ENCODE results near the gene EIF2AK2.

EIF2AK2 gene

DNA sequence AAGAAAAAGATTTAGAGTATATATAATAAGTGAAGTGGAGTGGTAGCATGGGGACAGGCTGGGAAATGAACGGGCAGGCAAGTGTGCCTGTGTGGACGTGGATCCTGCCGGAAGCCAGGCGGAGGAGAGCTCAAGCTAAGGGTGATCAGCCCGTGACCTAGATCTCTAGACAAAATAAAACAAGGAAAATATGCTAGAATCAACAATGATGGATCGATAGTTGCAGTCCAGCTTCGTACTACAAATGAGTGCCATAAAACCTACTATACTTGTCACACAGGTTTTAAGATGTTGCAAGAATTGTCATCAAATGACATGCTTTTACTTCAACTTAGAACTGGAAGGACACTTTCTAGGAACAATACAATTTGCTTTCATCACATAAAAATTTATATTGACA, 8.5 kb downstream of the EIF2AK2 start:
- no peaks in the 10 kb centered on the region for H3K4me1 Mint-ChIP-seq
- H3K27me3 Mint-ChIP-seq (ENCODE audit: low read depth, poor library complexity): peaks cover 2% of the 10 kb centered on the region
- H3K9me3 Mint-ChIP-seq: peaks cover 10% of the 10 kb centered on the region
- H3K36me3 Mint-ChIP-seq (ENCODE audit: low read depth): peaks cover 55% of the 10 kb centered on the region
- TF ChIP-seq, protein P1, sequence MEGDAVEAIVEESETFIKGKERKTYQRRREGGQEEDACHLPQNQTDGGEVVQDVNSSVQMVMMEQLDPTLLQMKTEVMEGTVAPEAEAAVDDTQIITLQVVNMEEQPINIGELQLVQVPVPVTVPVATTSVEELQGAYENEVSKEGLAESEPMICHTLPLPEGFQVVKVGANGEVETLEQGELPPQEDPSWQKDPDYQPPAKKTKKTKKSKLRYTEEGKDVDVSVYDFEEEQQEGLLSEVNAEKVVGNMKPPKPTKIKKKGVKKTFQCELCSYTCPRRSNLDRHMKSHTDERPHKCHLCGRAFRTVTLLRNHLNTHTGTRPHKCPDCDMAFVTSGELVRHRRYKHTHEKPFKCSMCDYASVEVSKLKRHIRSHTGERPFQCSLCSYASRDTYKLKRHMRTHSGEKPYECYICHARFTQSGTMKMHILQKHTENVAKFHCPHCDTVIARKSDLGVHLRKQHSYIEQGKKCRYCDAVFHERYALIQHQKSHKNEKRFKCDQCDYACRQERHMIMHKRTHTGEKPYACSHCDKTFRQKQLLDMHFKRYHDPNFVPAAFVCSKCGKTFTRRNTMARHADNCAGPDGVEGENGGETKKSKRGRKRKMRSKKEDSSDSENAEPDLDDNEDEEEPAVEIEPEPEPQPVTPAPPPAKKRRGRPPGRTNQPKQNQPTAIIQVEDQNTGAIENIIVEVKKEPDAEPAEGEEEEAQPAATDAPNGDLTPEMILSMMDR (IDR thresholded peaks at IDR 0.05): no peak
- no peak overlapping the region for H3K27ac Mint-ChIP-seq
- DNase-seq: no peak
- no peak overlapping the region for H3K4me3 Mint-ChIP-seq

DNA sequence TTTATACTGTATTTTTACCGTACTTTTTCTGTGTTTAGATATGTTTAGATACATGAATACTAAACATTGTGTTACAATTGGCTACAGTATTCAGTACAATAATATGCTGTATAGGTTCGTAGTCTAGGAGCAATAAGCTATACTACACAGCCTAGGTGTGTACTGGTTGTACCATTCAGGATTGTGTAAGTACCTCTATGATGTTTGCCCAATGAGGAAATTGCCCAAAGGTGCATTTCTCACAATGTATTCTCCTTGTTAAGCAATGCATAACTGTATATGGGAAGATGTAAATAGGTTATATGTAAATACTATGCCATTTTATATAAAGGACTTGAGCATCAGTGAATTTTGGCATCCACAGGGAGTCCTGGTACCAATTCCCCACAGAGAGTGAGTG, 10.7 kb downstream of the EIF2AK2 start:
- H3K27me3 Mint-ChIP-seq (ENCODE audit: low read depth, poor library complexity): peaks cover 2% of the 10 kb centered on the region
- H3K36me3 Mint-ChIP-seq (ENCODE audit: low read depth): peaks cover 42% of the 10 kb centered on the region
- H3K9me3 Mint-ChIP-seq: no peaks in the 10 kb centered on the region
- TF ChIP-seq, protein P1 (IDR thresholded peaks at IDR 0.05): no peak
- no peak overlapping the region for H3K4me3 Mint-ChIP-seq
- no peak overlapping the region for H3K27ac Mint-ChIP-seq
- no peak for DNase-seq
- H3K4me1 Mint-ChIP-seq: no peaks in the 10 kb centered on the region

DNA sequence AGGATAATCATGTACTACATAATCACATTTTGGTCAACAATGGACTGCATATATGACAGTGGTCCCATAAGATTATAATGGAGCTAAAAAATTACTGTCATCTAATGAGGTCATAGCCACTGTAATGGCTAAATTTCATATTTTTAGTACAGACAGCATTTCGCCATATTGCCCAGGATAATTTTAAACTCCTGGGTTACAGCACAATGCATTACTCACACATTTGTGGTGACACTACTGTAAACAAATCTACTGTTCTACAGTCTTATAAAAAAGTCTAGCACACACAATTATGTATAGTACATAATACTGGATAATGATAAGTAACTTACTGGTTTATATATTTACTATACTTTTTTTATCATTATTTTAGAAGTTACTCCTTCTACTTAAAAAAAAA, 12.8 kb downstream of the EIF2AK2 start:
- TF ChIP-seq, protein P1 (IDR thresholded peaks at IDR 0.05): no peak
- Mint-ChIP-seq H3K27me3 (ENCODE audit: low read depth, poor library complexity) (peaks cover 2% of the 10 kb centered on the region), H3K36me3 (ENCODE audit: low read depth) (peaks cover 54% of the 10 kb centered on the region), H3K4me1 (no peaks in the 10 kb centered on the region), H3K27ac (no peak overlapping the region), H3K9me3 (no peaks in the 10 kb centered on the region), H3K4me3 (no peak overlapping the region)
- DNase-seq: no peak

DNA sequence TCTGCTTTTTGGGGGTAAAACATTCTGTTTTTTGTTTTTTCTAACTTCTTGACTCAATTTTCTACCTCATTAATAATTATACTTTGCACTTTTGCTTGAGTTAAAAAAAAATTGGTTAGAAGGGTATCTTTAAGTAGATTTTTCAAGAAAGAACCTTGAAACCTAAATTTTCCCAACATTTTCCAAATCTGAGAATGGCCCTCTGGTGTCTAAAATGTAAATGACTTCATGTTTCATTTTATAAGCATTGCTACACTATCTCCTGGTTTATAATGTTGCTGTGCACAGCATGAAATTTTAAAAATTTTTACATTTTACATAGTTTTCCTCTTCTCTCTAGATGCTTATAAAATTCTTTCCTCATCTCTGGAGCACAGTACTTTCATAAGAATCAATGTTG, 14.2 kb downstream of the EIF2AK2 start:
- Mint-ChIP-seq H3K27me3 (ENCODE audit: low read depth, poor library complexity) (peaks cover 2% of the 10 kb centered on the region), H3K9me3 (no peaks in the 10 kb centered on the region), H3K27ac (no peak overlapping the region), H3K4me3 (no peak overlapping the region), H3K4me1 (no peaks in the 10 kb centered on the region), H3K36me3 (ENCODE audit: low read depth) (peaks cover 47% of the 10 kb centered on the region)
- no peak for DNase-seq
- TF ChIP-seq, protein P1 (IDR thresholded peaks at IDR 0.05): no peak

DNA sequence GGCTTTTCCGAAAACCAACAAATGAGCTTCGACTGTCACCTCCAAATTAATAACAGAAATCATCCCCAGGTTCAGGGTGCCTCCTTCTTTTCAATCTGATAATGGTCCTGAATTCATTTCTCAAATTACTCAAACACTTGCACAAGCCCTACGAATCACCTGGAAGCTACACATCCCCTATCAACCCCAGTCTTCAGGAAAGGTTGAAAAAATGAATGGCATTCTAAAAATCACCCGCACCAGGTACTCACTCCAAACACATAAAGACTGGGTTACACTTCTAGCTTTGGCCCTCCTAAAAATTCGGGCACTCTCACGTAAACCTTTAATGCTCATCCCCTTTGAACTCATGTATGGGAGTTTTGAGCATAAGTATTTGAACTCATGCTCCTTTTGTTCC, 23.9 kb downstream of the EIF2AK2 start:
- H3K36me3 Mint-ChIP-seq (ENCODE audit: low read depth): peaks cover 17% of the 10 kb centered on the region

DNA sequence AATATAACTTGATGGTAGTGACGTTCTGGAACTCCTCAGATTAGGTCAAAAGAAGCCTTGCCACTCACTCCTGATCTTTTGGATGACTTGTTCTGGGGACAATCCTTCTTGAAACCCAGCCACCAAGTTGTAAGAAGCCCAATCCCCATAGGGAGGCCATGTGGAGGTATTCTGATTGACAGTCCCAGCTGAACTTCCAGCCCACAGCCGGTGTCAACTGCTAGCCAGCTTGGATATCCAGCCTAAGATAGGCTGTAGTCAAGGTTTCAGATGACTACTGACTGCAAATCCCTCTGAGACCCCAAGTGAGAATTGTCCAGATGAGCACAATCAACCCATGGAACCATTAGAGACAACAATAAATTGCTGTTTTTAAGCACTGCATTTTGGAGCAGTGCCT, 31.4 kb downstream of the EIF2AK2 start:
- TF ChIP-seq, protein P1 (IDR thresholded peaks at IDR 0.05): no peak
- H3K9me3 Mint-ChIP-seq: no peaks in the 10 kb centered on the region

More for the DNA sequence above, 23.9 kb downstream of the EIF2AK2 start:
- Mint-ChIP-seq H3K9me3 (no peaks in the 10 kb centered on the region), H3K4me1 (no peaks in the 10 kb centered on the region), H3K4me3 (no peak overlapping the region), H3K27ac (no peak overlapping the region), H3K27me3 (ENCODE audit: low read depth, poor library complexity) (no peaks in the 10 kb centered on the region)
- TF ChIP-seq, protein P1 (IDR thresholded peaks at IDR 0.05): no peak
- no peak for DNase-seq

More for the DNA sequence above, 31.4 kb downstream of the EIF2AK2 start:
- Mint-ChIP-seq H3K27me3 (ENCODE audit: low read depth, poor library complexity) (peaks cover 4% of the 10 kb centered on the region), H3K36me3 (ENCODE audit: low read depth) (peaks cover 69% of the 10 kb centered on the region), H3K4me1 (no peaks in the 10 kb centered on the region), H3K27ac (no peak overlapping the region), H3K4me3 (no peak overlapping the region)
- DNase-seq: no peak

Data from nephron progenitor cell (in vitro differentiated cells).